CD4-positive, alpha-beta T cell treated with Interleukin-4 for 1 hour (primary cell): ENCODE data around the gene MOV10L1.
"Not testable (repeated sequence)": the region's sequence is repeated elsewhere in the genome, so short reads cannot be mapped to it uniquely, and the experiment has no call there.

ENCODE experiments used
- DNase-seq, 2 donors: peaks; one replicate each; pipeline ENCODE4 v3.0.0-alpha.2; 2020 to 2022

The MOV10L1 gene

DNA sequence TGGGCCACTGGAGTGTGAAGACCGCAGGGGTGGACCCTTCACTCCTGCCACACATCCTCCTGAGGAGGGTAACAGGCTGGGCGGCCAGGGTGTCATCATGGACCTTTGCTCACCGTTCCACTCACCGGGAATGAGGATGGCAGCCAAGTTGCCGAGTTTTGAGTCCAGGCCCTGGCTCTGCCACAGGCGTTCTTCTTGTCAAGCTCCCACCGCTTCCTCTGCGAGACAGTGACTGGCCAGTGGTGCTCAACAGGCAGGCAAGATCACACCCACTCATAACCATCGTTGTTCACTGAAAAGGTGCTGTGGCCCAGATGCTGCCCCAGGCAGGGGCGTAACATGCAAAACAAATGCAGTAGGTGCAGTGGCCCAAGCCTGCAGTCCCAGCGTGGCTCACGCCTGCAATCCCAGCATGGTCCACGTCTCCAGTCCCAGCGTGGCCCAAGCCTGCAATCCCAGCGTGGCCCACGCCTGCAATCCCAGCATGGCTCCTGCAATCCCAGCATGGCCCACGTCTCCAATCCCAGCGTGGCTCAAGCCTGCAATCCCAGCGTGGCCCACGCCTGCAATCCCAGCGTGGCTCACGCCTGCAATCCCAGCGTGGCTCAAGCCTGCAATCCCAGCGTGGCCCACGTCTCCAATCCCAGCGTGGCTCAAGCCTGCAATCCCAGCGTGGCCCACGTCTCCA is 75.8 kb downstream of the MOV10L1 start:
- DNase-seq = no peak

DNA sequence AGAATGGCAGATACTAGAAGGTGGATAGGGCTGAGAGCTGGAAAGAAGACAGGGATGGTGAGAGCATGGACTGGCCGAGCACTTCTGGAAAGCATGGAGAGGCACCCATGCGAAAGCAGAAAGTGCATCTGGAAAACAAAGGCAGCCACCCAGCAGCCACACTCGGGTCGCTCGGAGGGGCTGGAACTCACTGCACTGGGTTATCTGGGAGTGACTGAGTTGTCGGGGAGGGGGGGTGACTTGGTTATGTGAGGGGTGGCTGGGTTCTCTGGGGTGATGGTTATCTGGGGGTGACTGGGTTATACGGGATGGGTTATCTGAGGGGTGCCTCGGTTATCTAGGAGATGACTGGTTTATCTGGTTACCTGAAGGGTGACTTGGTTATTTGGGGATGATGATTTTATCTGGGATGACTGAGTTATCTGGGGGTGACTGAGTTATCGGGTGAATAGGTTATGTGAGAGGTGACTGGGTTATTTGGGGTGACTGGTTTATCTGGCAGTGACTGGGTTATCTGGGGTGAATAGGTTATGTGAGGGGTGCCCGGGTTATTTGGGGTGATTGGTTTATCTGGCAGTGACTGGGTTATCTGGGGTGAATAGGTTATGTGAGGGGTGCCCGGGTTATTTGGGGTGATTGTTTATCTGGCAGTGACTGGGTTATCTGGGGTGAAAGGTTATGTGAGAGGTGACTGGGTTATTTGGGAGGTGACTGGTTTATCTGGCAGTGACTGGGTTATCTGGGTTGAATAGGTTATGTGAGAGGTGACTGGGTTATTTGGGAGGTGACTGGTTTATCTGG is 78.1 kb downstream of the MOV10L1 start:
- no peak for DNase-seq

DNA sequence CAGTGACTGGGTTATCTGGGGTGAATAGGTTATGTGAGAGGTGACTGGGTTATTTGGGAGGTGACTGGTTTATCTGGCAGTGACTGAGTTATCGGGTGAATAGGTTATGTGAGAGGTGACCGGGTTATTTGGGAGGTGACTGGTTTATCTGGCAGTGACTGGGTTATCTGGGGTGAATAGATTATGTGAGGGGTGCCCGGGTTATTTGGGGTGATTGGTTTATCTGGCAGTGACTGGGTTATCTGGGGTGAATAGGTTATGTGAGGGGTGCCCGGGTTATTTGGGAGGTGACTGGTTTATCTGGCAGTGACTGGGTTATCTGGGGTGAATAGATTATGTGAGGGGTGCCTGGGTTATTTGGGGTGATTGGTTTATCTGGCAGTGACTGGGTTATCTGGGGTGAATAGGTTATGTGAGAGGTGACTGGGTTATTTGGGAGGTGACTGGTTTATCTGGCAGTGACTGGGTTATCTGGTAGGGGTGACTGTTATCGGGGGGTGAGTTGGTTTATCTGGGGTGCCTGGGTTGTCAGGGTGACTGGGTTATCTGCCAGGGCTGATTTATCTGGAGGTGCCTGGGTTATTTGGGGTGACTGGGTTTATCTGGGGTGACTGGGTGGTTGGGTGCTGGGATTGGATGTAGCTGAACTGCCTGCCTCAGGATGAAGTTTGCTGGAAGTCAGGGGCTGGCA is 78.8 kb downstream of the MOV10L1 start:
- not testable (repeated sequence) for DNase-seq

DNA sequence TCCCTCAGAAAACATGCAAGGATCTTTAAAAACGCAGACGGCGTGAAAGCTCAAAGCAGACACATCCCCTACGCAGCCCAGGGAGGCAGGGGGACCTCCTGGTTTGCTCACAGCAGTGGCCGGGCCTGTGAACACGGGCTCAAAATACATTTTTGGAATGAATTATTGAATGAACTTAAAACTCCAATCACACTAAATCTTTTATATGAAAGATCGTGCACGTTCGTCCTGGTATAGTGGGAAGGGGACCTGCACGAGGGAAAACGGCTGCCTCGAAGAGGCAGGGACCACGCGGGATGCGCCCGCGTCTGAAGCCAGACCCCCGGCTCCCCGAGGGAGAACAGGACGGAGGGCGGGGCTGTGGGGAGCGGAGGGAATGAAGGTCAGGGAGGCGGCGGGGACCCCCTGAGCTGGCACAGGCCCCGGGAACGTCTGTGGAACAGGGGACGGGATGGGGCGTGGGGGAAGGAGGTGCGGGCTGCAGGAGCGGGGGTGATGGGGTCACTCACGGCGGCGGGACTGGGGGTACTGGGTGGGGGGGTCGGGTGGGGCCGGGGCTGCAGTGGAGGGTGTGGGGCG is 79.5 kb downstream of the MOV10L1 start:
- DNase-seq = no peak

DNA sequence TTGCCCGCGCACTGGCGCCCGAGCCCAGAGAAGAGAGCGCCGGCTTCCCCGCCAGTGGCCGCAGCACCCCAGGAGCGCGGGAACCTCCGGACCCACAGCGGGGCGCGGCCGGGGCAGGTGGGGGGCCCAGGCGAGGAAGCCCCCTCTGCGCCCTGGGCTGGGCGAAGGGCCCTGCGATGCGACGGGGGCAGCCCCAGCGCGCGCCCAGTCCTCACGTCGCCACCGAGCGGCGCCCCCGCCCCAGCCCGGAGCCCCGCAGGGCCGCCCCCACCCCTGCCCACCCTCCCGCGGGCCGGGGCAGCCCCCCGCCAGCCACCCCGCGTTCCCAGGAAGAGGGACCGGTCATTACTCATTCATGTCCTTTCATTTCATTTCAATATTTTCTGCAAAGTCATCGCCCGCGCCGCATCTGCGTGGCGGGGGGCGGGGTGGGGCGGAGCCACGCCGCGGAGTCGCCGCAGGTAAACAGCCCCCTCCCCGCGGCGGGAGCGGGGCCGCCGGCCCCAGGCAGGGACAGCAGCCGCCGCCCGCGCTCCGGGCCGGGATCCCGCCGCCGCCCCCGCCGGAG is 80.1 kb downstream of the MOV10L1 start:
- peak in 1 of 2 donors; percentile 44 for DNase-seq

DNA sequence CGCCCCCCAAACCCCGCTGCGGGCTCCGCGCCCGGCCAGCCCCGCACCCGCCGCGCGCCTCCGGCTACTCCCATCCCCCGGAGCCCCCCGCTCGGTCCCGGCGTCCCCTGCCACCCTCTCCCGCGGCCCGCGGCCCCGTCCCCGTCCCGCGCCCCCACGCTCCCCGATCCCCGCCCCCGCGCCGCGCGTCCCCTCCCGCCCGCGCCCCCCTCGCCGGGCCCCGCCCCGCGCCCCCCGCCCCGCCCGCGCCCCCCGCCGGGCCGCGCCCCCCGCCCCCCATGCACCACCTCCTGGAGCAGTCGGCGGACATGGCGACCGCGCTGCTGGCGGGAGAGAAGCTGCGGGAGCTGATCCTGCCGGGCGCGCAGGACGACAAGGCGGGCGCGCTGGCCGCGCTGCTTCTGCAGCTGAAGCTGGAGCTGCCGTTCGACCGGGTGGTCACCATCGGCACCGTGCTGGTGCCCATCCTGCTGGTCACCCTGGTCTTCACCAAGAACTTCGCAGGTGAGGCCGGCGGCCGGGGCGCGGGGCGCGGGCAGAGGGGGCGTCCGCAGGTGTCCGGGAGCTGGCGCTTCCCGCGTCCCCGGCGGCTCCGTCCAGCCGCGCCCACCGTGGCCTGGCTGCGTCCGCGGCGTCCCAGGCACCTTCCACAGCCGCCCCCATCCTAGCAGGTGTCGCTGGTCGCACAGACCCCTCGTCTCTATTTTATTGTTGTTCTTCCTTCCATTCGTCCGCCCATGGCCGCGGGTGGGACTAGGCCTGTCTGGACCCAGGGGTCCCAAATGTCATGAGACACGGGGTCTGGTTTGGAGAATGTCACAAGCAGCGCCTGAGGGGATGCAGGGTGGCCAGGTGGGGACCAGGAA is 80.9 kb downstream of the MOV10L1 start, which contains the start of gene PANX2:
PANX2 (plus strand) TSS at position 279 of the 866 bp plus-strand sequence; CDS start at position 279, 0 bp downstream.
- DNase-seq = no peak

DNA sequence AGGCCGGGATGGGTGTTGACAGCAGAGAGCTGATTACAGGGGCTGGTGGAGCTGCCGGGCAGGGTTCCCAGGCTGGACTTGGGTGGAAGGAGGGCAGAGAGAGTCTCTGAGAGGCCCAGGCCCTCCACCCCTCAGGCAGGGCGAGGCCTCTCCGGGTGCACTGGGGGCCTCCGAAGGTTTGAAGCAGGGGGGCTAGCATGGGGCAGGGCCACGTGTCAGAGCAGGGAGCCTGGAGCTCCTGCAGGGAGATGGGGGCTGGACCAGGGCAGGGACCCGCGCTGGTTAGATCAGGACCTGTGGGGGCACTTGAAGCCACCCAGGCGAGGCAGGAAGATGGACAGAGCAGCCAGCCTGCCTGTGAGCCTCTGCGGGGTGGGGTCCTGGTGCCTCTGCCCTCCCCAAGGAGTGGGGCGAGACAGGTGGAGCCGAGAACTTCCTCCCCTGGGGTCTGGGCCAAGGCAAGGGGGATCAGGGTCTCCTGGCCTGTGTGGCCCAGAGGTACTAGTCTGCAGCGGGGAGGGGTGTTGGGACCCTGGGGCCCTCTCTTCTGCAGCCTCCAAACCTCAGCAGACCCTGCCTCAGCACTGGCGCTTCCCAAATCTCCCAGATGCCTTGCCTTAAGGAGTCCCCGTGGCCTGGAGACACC is 81.6 kb downstream of the MOV10L1 start:
- DNase-seq = no peak

DNA sequence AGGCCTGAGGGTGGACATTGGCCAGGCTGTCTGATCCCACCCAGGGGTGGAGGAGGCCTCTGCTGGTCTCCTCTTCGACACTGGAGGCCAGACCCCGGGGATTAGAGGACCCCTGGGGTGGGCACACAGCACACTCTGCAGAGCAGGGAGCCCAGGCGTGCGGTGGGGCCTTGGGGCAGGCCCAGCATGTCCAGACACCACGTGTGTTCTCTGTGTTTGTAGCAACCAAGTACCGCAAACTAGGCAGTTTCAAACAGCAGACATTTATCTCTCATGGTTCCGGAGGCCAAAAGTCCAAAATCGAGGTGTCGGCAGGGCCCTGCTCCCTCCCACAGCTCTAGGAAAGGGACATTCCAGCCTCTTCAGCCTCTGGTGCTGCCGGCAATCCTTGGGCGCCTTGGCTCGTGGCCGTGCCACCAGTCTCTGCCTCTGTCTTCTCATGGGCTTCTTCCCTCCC is 82.2 kb downstream of the MOV10L1 start:
- no peak for DNase-seq

DNA sequence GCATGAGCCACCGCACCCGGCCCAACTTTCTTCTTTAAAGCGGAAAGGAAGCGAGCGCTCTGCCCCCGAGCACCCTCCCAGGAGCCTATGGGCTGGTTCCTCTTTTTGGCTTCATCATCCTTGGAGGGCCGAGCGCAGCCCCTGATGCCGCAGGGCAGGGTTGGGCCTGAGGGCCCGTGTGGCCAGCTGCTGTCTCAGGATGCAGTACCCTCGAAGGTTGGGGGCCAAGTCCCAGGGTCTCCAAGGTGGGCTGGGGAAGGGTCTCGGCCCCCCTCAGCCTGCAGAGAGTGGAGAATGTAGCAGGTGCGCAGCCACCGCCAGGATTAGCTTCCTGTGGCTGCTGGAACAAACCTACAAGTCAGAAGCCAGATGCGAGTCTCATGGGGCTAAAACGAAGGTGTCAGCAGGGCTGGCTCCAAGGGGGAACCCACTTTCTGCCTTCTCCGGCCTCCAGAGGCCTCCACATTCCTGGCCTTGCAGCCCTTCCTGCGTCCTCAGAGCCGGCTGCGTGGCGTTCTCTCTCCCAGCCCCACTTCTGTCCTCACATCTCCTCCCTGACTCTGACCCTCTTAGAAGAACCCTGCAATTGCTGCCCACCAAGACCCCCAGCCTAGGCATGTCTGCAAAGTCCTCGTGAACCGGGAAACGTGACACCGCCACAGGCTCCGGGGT is 83.6 kb downstream of the MOV10L1 start:
- DNase-seq = peak in 1 of 2 donors; percentile 52

DNA sequence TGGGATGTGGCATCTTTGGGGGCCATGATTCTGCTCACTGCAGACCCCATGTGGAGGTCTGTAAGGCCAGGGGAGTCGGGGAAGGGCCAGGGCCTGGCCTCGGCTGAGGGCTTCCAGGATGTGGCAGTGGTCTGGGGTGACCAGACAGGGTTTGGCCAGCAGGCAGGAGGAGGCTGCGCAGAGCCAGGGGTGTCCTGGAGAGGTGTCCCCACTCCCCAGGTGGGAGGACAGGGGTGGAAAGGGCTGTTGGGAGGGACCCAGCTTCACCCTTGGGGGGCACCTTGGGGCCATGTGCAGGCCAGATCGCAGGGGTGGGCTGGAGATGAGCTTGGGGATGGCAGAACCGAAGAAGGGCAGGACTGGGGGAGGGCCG is 84.2 kb downstream of the MOV10L1 start:
- DNase-seq = no peak

DNA sequence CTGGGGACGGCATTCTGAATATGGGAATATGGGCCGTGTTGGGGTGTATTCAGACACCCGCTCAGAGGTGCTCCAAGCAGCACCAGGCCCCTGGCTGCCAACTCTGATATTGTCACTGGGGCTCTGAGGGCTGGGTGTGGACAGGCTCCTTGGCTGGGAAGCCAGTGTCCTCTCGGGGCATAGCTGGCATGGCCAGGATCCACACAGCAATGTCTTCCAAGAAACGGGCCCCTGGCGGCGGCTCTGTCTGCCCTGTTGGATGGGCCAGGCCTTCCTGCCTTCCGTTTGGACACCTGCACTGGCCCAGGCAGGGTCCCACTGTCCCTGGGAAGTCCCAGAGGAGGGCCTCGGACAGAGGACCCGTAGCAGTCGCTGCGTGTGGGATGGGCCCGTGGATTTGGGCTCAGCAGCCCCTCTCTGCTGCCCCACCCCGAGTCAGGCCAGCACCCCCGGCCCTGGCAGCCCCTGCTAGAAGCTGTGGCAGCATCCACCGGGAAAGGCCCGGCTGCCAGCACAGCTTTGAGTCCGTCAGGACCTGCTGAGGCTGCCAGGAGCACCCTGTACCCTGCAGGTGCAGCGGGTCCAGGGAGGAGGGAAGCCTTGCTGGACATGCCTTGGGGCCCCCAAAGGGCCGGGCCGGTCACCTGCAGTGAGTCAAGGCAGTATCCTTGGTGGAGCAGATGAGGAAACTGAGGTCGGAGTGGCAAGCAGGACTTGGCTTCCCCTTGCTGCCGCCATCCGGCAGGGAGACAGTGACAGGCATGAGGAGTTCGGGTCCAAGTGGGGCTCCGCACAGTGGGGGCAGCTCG is 84.8 kb downstream of the MOV10L1 start:
- no peak for DNase-seq

DNA sequence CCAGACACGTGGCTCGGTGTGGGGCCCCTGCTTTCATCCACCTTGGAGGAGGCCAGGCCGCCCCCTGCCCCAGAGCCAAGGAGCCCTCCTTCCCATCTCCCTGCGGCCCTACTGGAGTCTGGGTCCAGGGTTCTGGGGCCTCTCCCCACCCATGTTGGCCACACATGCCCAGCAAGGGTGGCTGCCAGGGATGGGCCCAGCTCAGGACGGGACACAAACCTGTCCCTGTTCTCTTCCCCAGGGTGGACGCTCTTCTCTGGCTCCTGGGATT is 85.3 kb downstream of the MOV10L1 start:
- no peak for DNase-seq

DNA sequence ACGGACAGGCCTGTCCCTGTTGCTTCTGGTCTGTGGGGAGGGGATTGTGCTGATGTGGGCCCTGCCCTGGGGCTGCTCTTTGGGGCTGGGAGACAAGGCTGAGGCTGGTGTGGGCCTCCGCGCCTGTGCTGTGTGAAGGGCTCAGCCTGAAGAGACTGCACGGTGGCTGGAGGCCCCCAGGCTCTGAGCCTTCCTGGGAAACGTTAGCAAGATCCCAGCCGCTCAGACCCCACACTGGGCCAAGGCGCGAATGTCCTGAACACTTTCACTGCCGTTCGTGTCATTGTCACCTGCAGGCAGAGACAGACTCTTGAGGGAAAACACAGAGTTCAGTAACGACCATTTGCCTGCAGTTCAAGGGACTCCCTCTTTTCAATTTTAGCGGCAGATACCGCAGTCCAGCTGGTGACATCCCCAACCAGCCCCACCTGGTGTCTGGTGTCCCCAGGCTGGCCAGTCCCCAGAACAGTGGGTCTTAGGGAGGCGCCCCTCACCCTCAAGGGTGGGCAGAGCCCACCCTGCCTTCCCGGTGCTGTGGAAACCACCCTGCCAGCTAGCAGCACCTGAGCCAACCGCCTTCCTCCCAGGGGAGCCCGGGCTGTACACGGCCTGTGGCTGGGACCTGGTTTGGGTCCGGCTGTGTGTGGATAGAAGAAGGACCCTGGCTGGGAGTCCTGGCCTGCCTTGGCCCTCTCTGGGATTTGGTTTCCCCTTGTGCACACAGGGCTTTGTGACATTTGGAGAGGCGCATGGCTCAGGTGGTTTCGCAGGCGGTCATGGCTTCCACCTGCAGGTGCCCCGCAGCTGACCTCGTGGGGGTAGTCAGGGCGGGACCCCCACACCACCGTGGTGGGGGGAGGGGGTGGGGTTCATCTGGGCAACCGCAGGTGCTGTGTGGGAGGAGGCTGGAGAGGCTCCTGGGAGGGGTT is 86.4 kb downstream of the MOV10L1 start:
- no peak for DNase-seq

DNA sequence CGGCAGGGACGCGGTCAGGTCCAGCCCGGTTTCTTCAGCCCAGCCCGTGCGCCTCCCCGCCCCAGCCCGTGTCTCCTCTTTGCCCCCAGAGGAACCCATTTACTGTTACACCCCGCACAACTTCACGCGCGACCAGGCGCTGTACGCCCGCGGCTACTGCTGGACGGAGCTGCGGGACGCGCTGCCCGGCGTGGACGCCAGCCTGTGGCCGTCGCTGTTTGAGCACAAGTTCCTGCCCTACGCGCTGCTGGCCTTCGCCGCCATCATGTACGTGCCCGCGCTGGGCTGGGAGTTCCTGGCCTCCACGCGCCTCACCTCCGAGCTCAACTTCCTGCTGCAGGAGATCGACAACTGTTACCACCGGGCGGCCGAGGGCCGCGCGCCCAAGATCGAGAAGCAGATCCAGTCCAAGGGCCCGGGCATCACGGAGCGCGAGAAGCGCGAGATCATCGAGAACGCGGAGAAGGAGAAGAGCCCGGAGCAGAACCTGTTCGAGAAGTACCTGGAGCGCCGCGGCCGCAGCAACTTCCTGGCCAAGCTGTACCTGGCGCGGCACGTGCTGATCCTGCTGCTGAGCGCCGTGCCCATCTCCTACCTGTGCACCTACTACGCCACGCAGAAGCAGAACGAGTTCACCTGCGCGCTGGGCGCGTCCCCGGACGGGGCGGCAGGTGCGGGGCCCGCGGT is 87.2 kb downstream of the MOV10L1 start:
- no peak for DNase-seq

DNA sequence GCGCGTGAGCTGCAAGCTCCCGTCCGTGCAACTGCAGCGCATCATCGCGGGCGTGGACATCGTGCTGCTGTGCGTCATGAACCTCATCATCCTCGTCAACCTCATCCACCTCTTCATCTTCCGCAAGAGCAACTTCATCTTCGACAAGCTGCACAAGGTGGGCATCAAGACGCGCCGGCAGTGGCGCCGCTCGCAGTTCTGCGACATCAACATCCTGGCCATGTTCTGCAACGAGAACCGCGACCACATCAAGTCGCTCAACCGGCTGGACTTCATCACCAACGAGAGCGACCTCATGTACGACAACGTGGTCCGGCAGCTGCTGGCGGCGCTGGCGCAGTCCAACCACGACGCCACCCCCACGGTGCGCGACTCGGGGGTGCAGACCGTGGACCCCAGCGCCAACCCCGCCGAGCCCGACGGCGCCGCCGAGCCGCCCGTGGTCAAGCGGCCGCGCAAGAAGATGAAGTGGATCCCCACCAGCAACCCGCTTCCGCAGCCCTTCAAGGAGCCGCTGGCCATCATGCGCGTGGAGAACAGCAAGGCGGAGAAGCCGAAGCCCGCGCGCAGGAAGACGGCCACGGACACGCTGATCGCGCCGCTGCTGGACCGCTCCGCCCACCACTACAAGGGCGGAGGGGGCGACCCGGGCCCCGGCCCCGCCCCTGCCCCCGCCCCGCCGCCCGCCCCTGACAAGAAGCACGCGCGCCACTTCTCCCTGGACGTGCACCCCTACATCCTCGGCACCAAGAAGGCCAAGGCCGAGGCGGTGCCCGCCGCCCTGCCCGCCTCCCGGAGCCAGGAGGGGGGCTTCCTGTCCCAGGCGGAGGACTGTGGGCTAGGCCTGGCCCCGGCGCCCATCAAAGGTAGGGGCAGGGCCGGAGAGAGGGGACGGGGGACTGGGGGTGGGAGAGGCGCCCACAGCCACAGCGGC is 88.0 kb downstream of the MOV10L1 start:
- DNase-seq = no peak

DNA sequence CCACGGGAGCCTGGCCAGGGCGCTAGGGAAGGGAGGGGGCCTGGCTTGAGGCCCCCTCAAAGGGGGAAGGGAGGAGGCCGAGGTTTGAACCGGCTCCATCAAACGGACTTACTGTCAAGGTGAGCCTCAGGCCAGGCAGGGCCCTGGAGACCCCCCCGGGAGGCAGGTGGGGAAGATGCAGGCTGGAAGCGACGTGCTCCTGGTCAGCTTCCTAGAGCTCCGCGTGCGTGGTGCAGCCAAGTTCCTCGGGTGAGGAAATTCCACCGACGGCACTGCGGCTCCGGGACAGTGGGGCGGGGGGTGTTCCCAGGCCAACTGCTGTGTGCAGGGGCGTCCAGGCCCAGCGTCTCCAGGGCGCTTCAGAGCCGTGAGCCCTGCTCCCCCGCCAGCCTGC is 88.7 kb downstream of the MOV10L1 start:
- DNase-seq = no peak
